ENCODE measurements around the gene COL4A1. TPM values are rescaled to one million over a fixed set of nuclear protein-coding genes. Genes with fewer than 3 reads are reported as not detected.

The COL4A1 gene
- total RNA-seq (ENCODE audit: insufficient read depth, low replicate concordance) = 4,434 TPM

DNA sequence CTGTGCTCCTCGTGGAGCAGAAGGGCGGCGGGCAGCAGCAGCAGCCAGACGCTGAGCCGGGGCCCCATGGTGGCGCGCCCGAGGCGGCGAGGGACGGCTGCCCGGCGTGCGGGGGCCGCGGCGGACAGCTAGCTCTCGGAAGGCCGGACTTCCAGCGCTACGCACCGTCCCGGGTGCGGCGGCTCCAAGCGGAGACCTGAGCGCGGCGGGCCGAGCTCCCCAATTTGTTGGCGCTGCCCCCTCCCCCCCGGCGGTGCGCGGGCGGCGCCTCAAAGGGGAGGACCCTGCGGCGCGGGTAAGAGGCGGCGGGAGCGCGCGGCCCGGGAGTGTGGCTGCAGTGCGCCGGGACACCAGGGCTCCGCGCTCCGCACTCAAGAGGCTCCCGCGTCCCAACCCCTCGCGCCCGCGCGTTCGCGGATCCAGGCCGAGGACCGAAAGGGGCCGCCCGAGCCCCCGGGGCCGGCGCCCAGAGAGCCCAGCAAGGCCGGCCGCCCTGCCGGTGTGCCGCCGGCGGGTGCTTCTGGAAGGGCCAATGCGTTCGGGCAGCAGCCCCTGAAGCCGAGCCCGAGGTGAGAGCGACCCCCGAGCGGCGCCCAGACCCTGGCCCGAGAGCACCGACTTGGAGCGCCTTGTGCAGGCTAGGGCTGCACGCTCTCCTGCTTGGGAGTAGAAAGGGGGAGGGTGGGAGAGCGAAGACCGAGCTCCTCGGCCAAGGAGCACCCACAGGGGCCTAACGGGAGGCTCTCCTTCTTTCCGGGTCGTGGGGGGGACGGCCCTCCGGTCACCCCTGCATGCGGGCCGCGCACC, at the start of gene COL4A1, which contains the start of gene COL4A2:
Gene COL4A1 (minus strand): TSS at position 198 of the 807 bp plus-strand sequence. CDS start 130 bp downstream, at position 68.
Gene COL4A2 (plus strand): TSS at position 325 of the 807 bp plus-strand sequence. CDS start 620 bp downstream, outside the sequence.
- peak; percentile 86 for DNase-seq (ENCODE audit: low spot score)

DNA sequence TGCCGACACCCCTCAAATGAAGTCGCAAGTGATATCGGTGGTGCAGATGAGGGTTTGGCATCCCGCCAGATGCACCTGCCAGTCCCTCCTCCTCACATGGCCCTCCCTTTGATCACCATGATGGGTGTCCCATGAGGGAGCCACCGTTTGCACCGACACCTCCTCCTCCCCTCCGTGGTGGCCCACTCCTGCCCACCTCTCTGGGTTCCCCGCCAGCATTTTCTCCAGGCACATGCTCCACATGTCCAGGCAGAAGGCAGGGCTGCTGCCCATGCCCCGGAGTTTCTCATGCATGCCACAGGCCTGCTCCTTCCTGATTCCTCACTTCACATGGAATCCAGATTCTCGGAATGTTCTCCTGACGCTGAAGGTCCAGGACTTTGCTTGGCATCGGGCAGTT, 49.4 kb upstream of the COL4A1 start:
- no peak for DNase-seq (ENCODE audit: low spot score)

DNA sequence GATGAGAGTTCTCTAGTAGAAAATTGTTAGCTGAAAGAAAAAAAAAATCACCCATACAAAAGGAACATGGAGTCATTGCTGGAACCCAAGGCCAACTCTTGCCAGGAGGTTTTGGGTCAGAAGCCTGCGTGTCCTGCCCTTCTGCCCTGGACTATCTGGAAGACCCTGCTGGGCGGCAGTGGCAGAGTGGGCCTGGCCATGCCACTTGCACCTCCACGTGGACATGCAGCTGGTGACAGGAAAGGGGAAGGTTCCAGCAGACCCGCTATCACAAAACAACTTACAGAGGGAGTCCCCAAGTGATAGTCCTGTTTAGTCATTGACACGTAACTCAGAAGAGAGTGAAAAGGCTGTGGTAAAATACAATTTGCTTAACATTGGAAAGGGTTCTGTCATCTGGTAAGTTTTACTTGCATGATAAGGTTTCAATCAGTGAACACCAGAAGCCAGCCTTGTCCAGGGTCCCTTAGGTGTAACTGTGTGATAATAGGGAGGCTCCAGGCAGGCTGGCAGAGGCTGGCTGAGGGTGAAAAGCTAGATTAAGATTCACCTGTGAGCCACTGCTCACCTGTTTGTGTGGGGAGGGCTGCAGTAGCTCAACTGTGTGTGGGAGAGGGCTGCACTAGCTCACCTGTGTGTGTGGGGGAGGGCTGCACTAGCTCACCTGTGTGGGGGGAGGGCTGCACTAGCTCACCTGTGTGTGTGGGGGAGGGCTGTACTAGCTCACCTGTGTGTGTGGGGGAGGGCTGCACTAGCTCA, 47.9 kb upstream of the COL4A1 start:
- DNase-seq (ENCODE audit: low spot score) = no peak

- DNase-seq (ENCODE audit: low spot score) = no peak
These were observed 47.2 kb upstream of the COL4A1 start for GRCh38 chr13:110354123-110354627.

DNA sequence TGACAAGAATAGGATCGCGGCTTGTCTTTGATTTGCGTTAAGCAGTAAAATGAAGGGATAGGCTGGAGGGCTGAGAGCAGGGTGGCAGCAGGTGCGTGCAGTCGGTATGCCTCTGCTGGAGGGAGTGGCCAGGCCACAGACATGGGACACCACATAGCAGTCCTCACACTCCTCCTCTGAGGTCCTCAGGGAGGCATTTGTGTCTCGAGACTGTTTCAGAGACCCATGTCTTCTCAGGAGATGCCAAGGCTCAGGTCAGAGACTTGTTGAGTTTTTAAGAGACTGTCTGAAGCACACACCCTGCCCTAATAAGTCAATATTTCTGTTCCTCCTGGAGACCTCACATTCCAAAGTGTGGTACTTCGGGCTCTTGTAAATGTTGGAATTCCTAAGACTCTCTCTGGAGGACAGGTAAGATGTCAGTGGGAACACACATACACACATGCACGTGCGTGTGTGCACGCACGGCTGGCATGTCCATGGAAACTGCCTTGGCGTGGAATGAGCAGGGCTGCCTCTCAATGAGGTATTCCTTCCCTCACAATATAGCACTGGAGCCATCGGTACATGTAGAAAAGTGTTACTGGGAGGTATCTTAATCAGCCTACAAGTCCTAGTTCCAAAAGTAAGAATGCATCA, 46.5 kb upstream of the COL4A1 start:
- DNase-seq (ENCODE audit: low spot score) = no peak

GRCh38 chr13:110352735-110353134, 45.8 kb upstream of the COL4A1 start:
- DNase-seq (ENCODE audit: low spot score) = no peak

- DNase-seq (ENCODE audit: low spot score) = no peak
These were observed 44.9 kb upstream of the COL4A1 start for GRCh38 chr13:110351636-110352420.

DNA sequence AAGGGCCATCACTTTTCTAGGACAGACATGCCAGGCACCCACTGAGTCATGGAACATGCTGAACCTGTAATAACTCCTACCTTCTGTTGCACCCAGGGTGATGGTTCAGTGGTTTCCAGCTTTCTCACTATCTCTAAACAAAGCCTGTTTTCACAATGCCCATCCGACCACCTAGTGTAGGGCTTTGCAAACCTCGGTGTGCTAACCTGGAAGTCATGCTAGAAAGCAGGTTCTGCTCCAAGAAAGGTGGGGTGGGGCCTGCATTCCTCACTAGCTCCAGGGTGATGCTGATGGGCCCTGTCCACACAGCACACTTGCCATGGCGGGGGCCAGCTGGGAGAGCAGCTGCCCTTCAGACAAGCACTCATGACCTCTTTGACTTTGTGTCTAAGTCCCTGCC, 43.6 kb upstream of the COL4A1 start:
- DNase-seq (ENCODE audit: low spot score) = no peak

- DNase-seq (ENCODE audit: low spot score) = no peak
These were observed 43.1 kb upstream of the COL4A1 start for GRCh38 chr13:110350049-110350448.

DNA sequence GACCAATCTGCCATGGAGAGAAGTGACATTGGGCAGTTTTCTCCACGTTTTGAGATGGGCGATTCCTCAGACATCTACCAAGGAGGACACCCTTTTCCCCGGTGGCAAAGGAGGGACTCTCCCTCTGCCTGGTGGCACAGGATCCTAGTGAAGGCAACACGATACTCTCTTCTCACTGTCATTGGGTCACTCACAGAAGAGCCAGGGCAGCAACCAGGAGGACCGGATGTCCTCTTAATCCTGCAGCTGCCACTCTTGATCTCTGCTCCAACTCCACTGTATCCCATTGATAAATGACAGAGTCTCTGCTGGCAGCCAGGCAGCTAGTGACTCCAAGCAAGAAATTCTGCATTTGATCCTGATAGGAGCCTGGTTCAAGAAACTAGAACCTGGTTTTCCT, 42.3 kb upstream of the COL4A1 start:
- no peak for DNase-seq (ENCODE audit: low spot score)

- DNase-seq (ENCODE audit: low spot score) = no peak
These were observed 41.5 kb upstream of the COL4A1 start for GRCh38 chr13:110348309-110349105.

GRCh38 chr13:110347535-110348308, 40.8 kb upstream of the COL4A1 start:
- no peak for DNase-seq (ENCODE audit: low spot score)

- no peak for DNase-seq (ENCODE audit: low spot score)
These were observed 40.1 kb upstream of the COL4A1 start for GRCh38 chr13:110347088-110347487.

GRCh38 chr13:110346661-110347067, 39.7 kb upstream of the COL4A1 start:
- DNase-seq (ENCODE audit: low spot score) = no peak

DNA sequence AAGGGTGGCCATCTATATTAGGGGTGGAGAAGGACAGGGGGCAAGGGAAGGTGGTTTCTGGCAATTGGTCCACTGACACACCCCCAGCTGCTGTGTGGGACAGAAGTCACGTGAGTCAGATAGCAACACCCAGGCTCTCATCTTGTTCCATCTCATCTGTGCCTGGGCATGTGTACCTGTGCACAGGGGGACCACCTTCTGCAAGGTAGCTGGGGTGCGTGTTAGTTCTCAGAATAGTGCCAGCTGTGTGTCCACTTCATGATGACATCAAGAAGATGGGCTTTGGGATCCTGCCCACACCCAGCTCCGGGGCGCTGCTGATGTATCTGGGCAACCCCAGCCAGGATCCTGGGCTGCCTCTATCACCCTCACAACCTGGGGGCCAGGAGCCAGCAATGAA, 38.7 kb upstream of the COL4A1 start:
- DNase-seq (ENCODE audit: low spot score) = no peak

DNA sequence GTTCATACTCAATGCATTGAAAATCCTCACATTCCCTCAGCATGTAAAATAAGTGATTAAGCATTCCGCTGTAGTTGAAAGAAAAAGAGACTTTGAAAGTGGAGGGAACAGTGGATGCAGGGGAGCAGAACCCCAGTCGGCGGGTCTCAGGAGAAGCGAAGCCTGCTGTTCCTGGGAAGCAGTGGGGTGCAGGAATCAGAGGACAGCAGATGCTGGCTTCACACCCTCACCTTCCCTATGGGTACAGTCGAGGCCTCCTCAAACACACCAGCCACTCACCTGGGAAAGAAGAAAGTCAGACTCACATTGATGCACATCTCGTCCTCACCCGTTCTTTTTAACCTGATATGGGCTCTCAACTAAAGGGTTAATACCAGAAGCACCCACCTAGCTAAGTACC, 38.3 kb upstream of the COL4A1 start:
- no peak for DNase-seq (ENCODE audit: low spot score)

DNA sequence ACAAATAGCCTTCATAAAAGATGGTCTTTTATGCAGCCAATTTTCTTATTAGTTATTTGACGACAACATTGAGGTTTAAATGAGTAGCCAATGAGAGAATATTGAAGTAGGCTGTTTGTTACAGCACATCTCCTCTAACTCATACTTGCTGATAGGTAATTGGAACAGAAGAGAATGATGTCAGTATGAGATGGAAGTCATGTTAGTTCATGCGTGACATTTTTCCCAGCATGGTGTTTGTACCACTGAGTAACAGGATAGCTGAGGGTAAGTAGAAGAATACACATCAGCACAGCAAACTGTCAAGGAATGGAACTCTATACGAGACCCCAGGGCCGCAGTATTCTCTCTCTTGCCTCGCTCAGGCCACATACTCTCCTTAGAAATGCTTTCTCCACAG, 37.4 kb upstream of the COL4A1 start:
- DNase-seq (ENCODE audit: low spot score) = no peak

GRCh38 chr13:110343241-110343865, 36.4 kb upstream of the COL4A1 start:
- DNase-seq (ENCODE audit: low spot score) = no peak

DNA sequence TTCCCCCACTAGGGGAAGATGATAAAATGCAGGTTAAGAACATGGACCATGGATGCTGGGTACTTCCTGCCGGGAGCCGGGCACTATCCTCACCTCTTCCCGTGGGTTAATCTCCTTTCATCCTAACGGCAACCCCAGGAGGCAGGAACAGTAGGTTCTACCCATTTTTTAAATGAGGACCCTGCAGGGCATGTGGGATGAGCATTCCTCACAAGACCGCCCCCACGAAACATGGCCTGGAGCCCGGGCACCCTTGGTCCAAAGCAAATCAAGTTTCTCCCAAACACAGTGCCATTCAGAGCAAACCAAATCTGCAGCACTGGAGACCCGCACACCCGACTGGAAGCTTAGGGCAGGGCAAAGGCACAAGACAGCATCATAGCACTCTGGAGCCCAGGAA, 35.5 kb upstream of the COL4A1 start:
- DNase-seq (ENCODE audit: low spot score) = no peak

Data from umbilical cord (tissue), 2 donors.